GM13977 (cell line): Measurements from ENCODE around the gene ERC1.

Experiments used
- DNase-seq: peaks from one replicate; pipeline ENCODE4 v3.0.0; 2012; ENCODE audit warnings: low spot score
- CTCF ChIP-seq: IDR thresholded peaks from 2 replicates; pipeline ENCODE4 v1.5.1; 2012; ENCODE audit warnings: mild to moderate bottlenecking, control low read depth; ENCODE audit not compliant: insufficient read depth; ENCODE audit errors: extremely low read depth, missing control alignments
- in situ Hi-C: fragments of 300-500 bp; cut with MboI; formaldehyde crosslinking; loops from one replicate; pipeline ENCODE4 v1.12.0; 2022; ENCODE audit warnings: low sequenced_read_pairs, low pct_unique_long_range_greater_than_20kb, mixed read lengths, inconsistent platforms; ENCODE audit not compliant: unreplicated experiment

Gene ERC1

GRCh38 chr12:1474041-1474573, 483.1 kb downstream of the ERC1 start:
- no peak for TF ChIP-seq CTCF
- in situ Hi-C loops: no loop called here
- no peak for DNase-seq

- no peak for DNase-seq
- in situ Hi-C loops: no loop called here
- no peak for TF ChIP-seq CTCF
Observed at GRCh38 chr12:1474574-1475153, 483.6 kb downstream of the ERC1 start.

- no peak for TF ChIP-seq CTCF
- in situ Hi-C loops: no loop called here
- DNase-seq: no peak
Observed at GRCh38 chr12:1479645-1480044, 488.6 kb downstream of the ERC1 start.

- TF ChIP-seq CTCF: no peak
- in situ Hi-C loops: no loop called here
- DNase-seq: no peak
Observed at GRCh38 chr12:1481326-1481725, 490.3 kb downstream of the ERC1 start.

GRCh38 chr12:1481906-1482305, 490.9 kb downstream of the ERC1 start:
- in situ Hi-C loops: no loop called here
- TF ChIP-seq CTCF: no peak
- DNase-seq: no peak

GRCh38 chr12:1488908-1489381, 497.9 kb downstream of the ERC1 start:
- in situ Hi-C loops: no loop called here
- TF ChIP-seq CTCF: no peak
- DNase-seq: no peak
